ENCODE data around the gene AMPD1. TPM values are rescaled to one million over a fixed set of nuclear protein-coding genes. Genes with fewer than 3 reads are reported as not detected.
A peak's percentile ranks its signal among the peaks of the same experiment; 100 is the strongest.

The AMPD1 gene
- polyA plus RNA-seq, 1 of the 3 experiments (the other 2 are of a cell fraction) = not detected

- peak; percentile 9 for DNase-seq
- peak overlapping the region; percentile 92 for H2AFZ ChIP-seq (ENCODE audit: low read depth)
- TF ChIP-seq EP300 (IDR thresholded peaks at IDR 0.05; ENCODE audit: borderline replicate concordance in 1 of 2, low read depth in 1 of 2, low read length in 1 of 2) = no peak
- no peak for TF ChIP-seq MAX (IDR thresholded peaks at IDR 0.05; ENCODE audit: low read depth)
- no peak for TF ChIP-seq SIN3A (IDR thresholded peaks at IDR 0.05; ENCODE audit: borderline replicate concordance, low read depth, low read length)
- no peak for TF ChIP-seq EZH2phosphoT487 (IDR thresholded peaks at IDR 0.05; ENCODE audit: borderline replicate concordance, low read depth)
- no peak for TF ChIP-seq MXI1 (IDR thresholded peaks at IDR 0.05; ENCODE audit: low read depth, low read length)
- no peak for TF ChIP-seq IRF3 (IDR thresholded peaks at IDR 0.05; ENCODE audit: low read depth, low read length)
- no peak for TF ChIP-seq FOXM1 (IDR thresholded peaks at IDR 0.05; ENCODE audit: low read depth)
- TF ChIP-seq SMC3 (IDR thresholded peaks at IDR 0.05; ENCODE audit: low read depth, low read length) = no peak
- TF ChIP-seq ELF1 (IDR thresholded peaks at IDR 0.05) = no peak
- no peak for TF ChIP-seq USF1 (IDR thresholded peaks at IDR 0.05; ENCODE audit: borderline replicate concordance, low read depth)
- H3F3A ChIP-seq (replicated peaks; ENCODE audit: insufficient read depth) = no peaks in the 10 kb centered on the region
- no peaks in the 10 kb centered on the region for H3K9me3 ChIP-seq
- no peak overlapping the region for H3K27ac ChIP-seq (ENCODE audit: low read depth in 2 of 2, low read length in 1 of 2)
- peak overlapping the region; percentile 58 to 80 for H3K4me3 ChIP-seq (ENCODE audit: low read depth in 2 of 2, low read length in 1 of 2)
- peak overlapping the region; percentile 45; the same call in 1 of the 2 replicates for H3K9ac ChIP-seq
- ChIA-PET CTCF (interaction anchor here (0.7 to 2.5 kb wide), 8 partner anchors 9 to 444 kb away, joined by 3 to 16 read pairs (median 3); no protein-coding TSS in a partner anchor), POLR2A (interaction anchor here (0.7 kb wide), 1 partner anchor 93 kb away, joined by 3 read pairs; no protein-coding TSS in a partner anchor)
- H3K79me2 ChIP-seq (ENCODE audit: insufficient read depth) = no peaks in the 10 kb centered on the region
- 66% methylated on average over 13 of the region's 13 CpGs for WGBS (ENCODE audit: low lambda C conversion rate)
- H3K9me2 ChIP-seq = no peaks in the 10 kb centered on the region
- no peaks in the 10 kb centered on the region for H4K20me1 ChIP-seq (ENCODE audit: insufficient read depth)
- H3K4me2 ChIP-seq = peak overlapping the region; percentile 85
- H3K4me1 ChIP-seq (ENCODE audit: control insufficient read depth in 1 of 2, insufficient read depth in 2 of 2, low read depth in 1 of 2, low read length in 1 of 2) = peaks cover 0 to 9% of the 10 kb centered on the region in 2 experiments; a peak in 1 of 4 replicates
- no peaks in the 10 kb centered on the region; the same call in 1 of the 2 replicates for H3K27me3 ChIP-seq (ENCODE audit: insufficient read depth)
- no peaks in the 10 kb centered on the region for H3K36me3 ChIP-seq (replicated peaks in 1 of 2; ENCODE audit: control insufficient read depth in 1 of 2, insufficient read depth in 2 of 2, low read length in 1 of 2)
These were observed 26.4 kb downstream of the AMPD1 start for GRCh38 chr1:114668784-114669561.

GRCh38 chr1:114668373-114668772, 27.0 kb downstream of the AMPD1 start:
- H3K9ac ChIP-seq = no peak overlapping the region
- POLR2A ChIA-PET = no interaction called here
- H3K9me3 ChIP-seq = no peaks in the 10 kb centered on the region
- H3K9me2 ChIP-seq = no peaks in the 10 kb centered on the region
- no peak for DNase-seq
- H3K27me3 ChIP-seq (ENCODE audit: insufficient read depth) = no peaks in the 10 kb centered on the region; the same call in 1 of the 2 replicates
- no peaks in the 10 kb centered on the region for H4K20me1 ChIP-seq (ENCODE audit: insufficient read depth)
- H3K79me2 ChIP-seq (ENCODE audit: insufficient read depth) = no peaks in the 10 kb centered on the region
- CTCF ChIA-PET = interaction anchor here (0.6 to 2.5 kb wide), 3 partner anchors 11 to 912 kb away, joined by 3 to 16 read pairs (median 4); no protein-coding TSS in a partner anchor
- H3K36me3 ChIP-seq (replicated peaks in 1 of 2; ENCODE audit: control insufficient read depth in 1 of 2, insufficient read depth in 2 of 2, low read length in 1 of 2) = no peaks in the 10 kb centered on the region
- peaks cover 0 to 9% of the 10 kb centered on the region in 2 experiments; a peak in 1 of 4 replicates for H3K4me1 ChIP-seq (ENCODE audit: control insufficient read depth in 1 of 2, insufficient read depth in 2 of 2, low read depth in 1 of 2, low read length in 1 of 2)
- H3F3A ChIP-seq (replicated peaks; ENCODE audit: insufficient read depth) = no peaks in the 10 kb centered on the region
- no peak overlapping the region for H2AFZ ChIP-seq (ENCODE audit: low read depth)
- 58% methylated on average over 4 of the region's 4 CpGs for WGBS (ENCODE audit: low lambda C conversion rate)
- H3K27ac ChIP-seq (ENCODE audit: low read depth in 2 of 2, low read length in 1 of 2) = no peak overlapping the region
- no peak overlapping the region for H3K4me2 ChIP-seq
- H3K4me3 ChIP-seq (ENCODE audit: low read depth in 2 of 2, low read length in 1 of 2) = no peak overlapping the region
- TF ChIP-seq USF1 (IDR thresholded peaks at IDR 0.05; ENCODE audit: borderline replicate concordance, low read depth) = no peak
- TF ChIP-seq CTCF (IDR thresholded peaks at IDR 0.05) = no peak
- no peak for TF ChIP-seq GABPA (IDR thresholded peaks at IDR 0.05; ENCODE audit: low read depth)
- no peak for TF ChIP-seq RCOR1 (IDR thresholded peaks at IDR 0.05; ENCODE audit: low read length)
- no peak for TF ChIP-seq RAD21 (IDR thresholded peaks at IDR 0.05; ENCODE audit: low read length)
- TF ChIP-seq FOSL2 (IDR thresholded peaks at IDR 0.05; ENCODE audit: borderline replicate concordance, low read depth) = no peak
- TF ChIP-seq JUND (IDR thresholded peaks at IDR 0.05) = no peak
- TF ChIP-seq MXI1 (IDR thresholded peaks at IDR 0.05; ENCODE audit: low read depth, low read length) = no peak
- TF ChIP-seq EZH2phosphoT487 (IDR thresholded peaks at IDR 0.05; ENCODE audit: borderline replicate concordance, low read depth) = no peak
- no peak for TF ChIP-seq ZBTB33 (IDR thresholded peaks at IDR 0.05; ENCODE audit: borderline replicate concordance, low read depth)
- no peak for TF ChIP-seq MEF2A (IDR thresholded peaks at IDR 0.05; ENCODE audit: borderline replicate concordance, low read depth)
- no peak for TF ChIP-seq YY1 (IDR thresholded peaks at IDR 0.05; ENCODE audit: low read depth)
- TF ChIP-seq ELF1 (IDR thresholded peaks at IDR 0.05) = no peak
